OCI-LY1 (cell line): ENCODE data around the gene MEIOSIN.

Source experiments
- H2AFZ ChIP-seq: fragments of 200-600 bp; sonication (generic), shearing (Covaris generic); 2 replicates; pipeline ENCODE4 v1.6.0; 2014; ENCODE audit warnings: antibody characterized with exemption, mild to moderate bottlenecking, low read length
- H3F3A ChIP-seq: fragments of 200-600 bp; sonication (generic), shearing (Covaris generic); 2 replicates; pipeline ENCODE4 v1.6.0; 2014; ENCODE audit warnings: mild to moderate bottlenecking, antibody characterized with exemption, low read length, moderate library complexity; ENCODE audit not compliant: insufficient read depth
- H3K27ac ChIP-seq: fragments of 200-600 bp; sonication (generic); 2 replicates; pipeline ENCODE4 v1.5.1; 2014; ENCODE audit warnings: low read length, mixed run types, mild to moderate bottlenecking, low read depth; ENCODE audit not compliant: poor library complexity, severe bottlenecking
- H3K27me3 ChIP-seq: fragments of 200-600 bp; sonication (generic); 2 replicates; pipeline ENCODE4 v1.6.0; 2014; ENCODE audit warnings: antibody characterized with exemption, mild to moderate bottlenecking, low read length, moderate library complexity; ENCODE audit not compliant: insufficient read depth
- H3K36me3 ChIP-seq: fragments of 200-600 bp; sonication (generic); 2 replicates; pipeline ENCODE4 v1.6.1; 2014; ENCODE audit warnings: mild to moderate bottlenecking, antibody characterized with exemption, low read length, moderate library complexity, mixed read lengths; ENCODE audit not compliant: insufficient read depth
- H3K4me1 ChIP-seq: fragments of 200-600 bp; sonication (generic); 2 replicates; pipeline ENCODE4 v1.5.1; 2014; ENCODE audit warnings: mild to moderate bottlenecking, low read length, moderate library complexity; ENCODE audit not compliant: insufficient read depth, severe bottlenecking
- H3K4me2 ChIP-seq: fragments of 200-600 bp; sonication (generic), shearing (Covaris generic); 2 replicates; pipeline ENCODE4 v1.6.1; 2014; ENCODE audit warnings: low read length
- H3K4me3 ChIP-seq: fragments of 200-600 bp; sonication (generic); 2 replicates; pipeline ENCODE4 v1.5.1; 2014; ENCODE audit warnings: low read length, low read depth, mild to moderate bottlenecking, mixed read lengths; ENCODE audit not compliant: poor library complexity, severe bottlenecking
- H3K79me2 ChIP-seq: fragments of 200-600 bp; shearing (Covaris generic); 2 replicates; pipeline ENCODE4 v1.6.1; 2016; ENCODE audit warnings: mixed run types, low read length, mixed read lengths; ENCODE audit not compliant: insufficient read depth
- H3K9ac ChIP-seq: fragments of 200-600 bp; sonication (generic), shearing (Covaris generic); 2 replicates; pipeline ENCODE4 v1.6.1; 2014; ENCODE audit warnings: mild to moderate bottlenecking, low read length, mixed read lengths
- H3K9me2 ChIP-seq: fragments of 200-600 bp; sonication (generic), shearing (Covaris generic); 2 replicates; pipeline ENCODE4 v1.6.1; 2014; ENCODE audit warnings: low read depth, mild to moderate bottlenecking, low read length, mixed read lengths
- H3K9me3 ChIP-seq: fragments of 200-600 bp; shearing (Covaris generic); 2 replicates; pipeline ENCODE4 v1.6.1; 2014; ENCODE audit warnings: low read length, mixed read lengths
- H4K20me1 ChIP-seq: fragments of 200-600 bp; sonication (generic), shearing (Covaris generic); 2 replicates; pipeline ENCODE4 v1.6.0; 2016; ENCODE audit warnings: mild to moderate bottlenecking, low read length; ENCODE audit not compliant: insufficient read depth
- EZH2 ChIP-seq: fragments of 200-600 bp; sonication (generic), shearing (Covaris generic); IDR thresholded peaks from 2 replicates; pipeline ENCODE4 v1.8.0; 2017; ENCODE audit warnings: borderline replicate concordance, mixed run types, mild to moderate bottlenecking, antibody characterized with exemption, low read length, moderate library complexity, mixed read lengths
- TF ChIP-seq, protein P1 (sequence below): fragments of 200-600 bp; sonication (generic), shearing (Covaris generic); IDR thresholded peaks from 2 replicates; pipeline ENCODE4 v1.5.1; 2017; ENCODE audit warnings: mild to moderate bottlenecking, antibody characterized with exemption, low read length, moderate library complexity, mixed read lengths

The MEIOSIN gene

GRCh38 chr19:45754323-45754722 lies 21.1 kb downstream of the MEIOSIN start:
- Histone ChIP-seq H3F3A (no peaks in the 10 kb centered on the region), H3K4me3 (no peak overlapping the region), H3K4me2 (no peak overlapping the region), H3K4me1 (no peaks in the 10 kb centered on the region), H3K9me3 (no peaks in the 10 kb centered on the region), H3K27ac (no peak overlapping the region), H3K36me3 (no peaks in the 10 kb centered on the region), H3K27me3 (peaks cover 4% of the 10 kb centered on the region; the same call in 1 of the 2 replicates), H3K9me2 (no peaks in the 10 kb centered on the region), H2AFZ (no peak overlapping the region), H4K20me1 (no peaks in the 10 kb centered on the region), H3K9ac (no peak overlapping the region), H3K79me2 (no peaks in the 10 kb centered on the region)
- no peak for TF ChIP-seq EZH2
- TF ChIP-seq, protein P1, sequence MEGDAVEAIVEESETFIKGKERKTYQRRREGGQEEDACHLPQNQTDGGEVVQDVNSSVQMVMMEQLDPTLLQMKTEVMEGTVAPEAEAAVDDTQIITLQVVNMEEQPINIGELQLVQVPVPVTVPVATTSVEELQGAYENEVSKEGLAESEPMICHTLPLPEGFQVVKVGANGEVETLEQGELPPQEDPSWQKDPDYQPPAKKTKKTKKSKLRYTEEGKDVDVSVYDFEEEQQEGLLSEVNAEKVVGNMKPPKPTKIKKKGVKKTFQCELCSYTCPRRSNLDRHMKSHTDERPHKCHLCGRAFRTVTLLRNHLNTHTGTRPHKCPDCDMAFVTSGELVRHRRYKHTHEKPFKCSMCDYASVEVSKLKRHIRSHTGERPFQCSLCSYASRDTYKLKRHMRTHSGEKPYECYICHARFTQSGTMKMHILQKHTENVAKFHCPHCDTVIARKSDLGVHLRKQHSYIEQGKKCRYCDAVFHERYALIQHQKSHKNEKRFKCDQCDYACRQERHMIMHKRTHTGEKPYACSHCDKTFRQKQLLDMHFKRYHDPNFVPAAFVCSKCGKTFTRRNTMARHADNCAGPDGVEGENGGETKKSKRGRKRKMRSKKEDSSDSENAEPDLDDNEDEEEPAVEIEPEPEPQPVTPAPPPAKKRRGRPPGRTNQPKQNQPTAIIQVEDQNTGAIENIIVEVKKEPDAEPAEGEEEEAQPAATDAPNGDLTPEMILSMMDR, result no peak

DNA sequence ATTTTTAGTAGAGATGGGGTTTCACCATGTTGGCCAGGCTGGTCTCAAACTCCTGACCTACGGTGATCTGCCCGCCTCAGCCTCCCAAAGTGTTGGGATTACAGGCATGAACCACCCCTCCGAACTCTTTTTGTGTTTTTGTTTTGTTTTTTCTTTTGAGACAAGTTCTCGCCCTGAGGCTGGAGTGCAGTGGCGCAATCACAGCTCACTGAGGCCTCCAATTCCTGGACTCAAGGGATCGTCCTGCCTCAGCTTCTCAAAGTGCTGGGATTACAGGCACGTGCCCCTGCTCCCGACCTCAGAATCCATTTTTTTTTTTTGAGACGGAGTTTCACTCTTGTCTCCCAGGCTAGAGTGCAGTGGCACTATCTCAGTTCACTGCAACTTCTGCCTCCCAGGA lies 24.5 kb downstream of the MEIOSIN start:
- TF ChIP-seq EZH2, result no peak
- TF ChIP-seq, protein P1, result no peak
- Histone ChIP-seq H3K4me1 (no peaks in the 10 kb centered on the region), H3K36me3 (no peaks in the 10 kb centered on the region)

DNA sequence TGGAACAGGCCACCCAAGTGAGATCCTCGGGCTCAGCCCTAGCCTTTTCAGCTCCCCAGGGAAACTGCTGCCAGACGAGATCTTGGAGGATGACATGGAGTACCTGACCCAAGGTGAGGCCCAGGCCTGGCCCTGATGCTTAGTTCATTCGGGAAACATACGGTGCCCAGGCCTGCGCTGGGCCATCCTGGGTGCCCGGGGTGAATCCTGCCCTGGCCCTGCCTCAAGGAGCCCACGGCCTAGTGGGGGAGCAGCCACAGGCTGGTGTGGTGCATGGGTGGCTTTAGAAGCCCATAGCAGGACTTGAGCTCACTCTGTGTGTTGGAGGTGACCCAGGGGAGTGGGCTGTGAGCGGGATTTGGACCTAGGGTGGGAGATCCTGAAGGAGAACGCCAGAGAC lies 25.7 kb downstream of the MEIOSIN start:
- TF ChIP-seq, protein P1, result no peak
- TF ChIP-seq EZH2, result no peak
- Histone ChIP-seq H3K79me2 (no peaks in the 10 kb centered on the region), H3K36me3 (no peaks in the 10 kb centered on the region), H3K9me2 (no peaks in the 10 kb centered on the region), H2AFZ (no peak overlapping the region), H3K4me3 (no peak overlapping the region), H3F3A (no peaks in the 10 kb centered on the region), H4K20me1 (no peaks in the 10 kb centered on the region), H3K4me1 (no peaks in the 10 kb centered on the region), H3K27ac (no peak overlapping the region), H3K9me3 (no peaks in the 10 kb centered on the region), H3K27me3 (0 out of 2 replicates have a peak, but pooled peaks cover 4% of the 10 kb centered on the region), H3K4me2 (no peak overlapping the region), H3K9ac (no peak overlapping the region)

More for the DNA sequence above, 24.5 kb downstream of the MEIOSIN start:
- no peak overlapping the region for H3K4me2 ChIP-seq
- H3F3A ChIP-seq, result no peaks in the 10 kb centered on the region
- H3K27ac ChIP-seq, result no peak overlapping the region
- no peaks in the 10 kb centered on the region for H4K20me1 ChIP-seq
- H3K9me3 ChIP-seq, result no peaks in the 10 kb centered on the region
- H3K4me3 ChIP-seq, result no peak overlapping the region
- no peak overlapping the region for H3K9ac ChIP-seq
- H3K79me2 ChIP-seq, result no peaks in the 10 kb centered on the region
- no peaks in the 10 kb centered on the region for H3K9me2 ChIP-seq
- peaks cover 4% of the 10 kb centered on the region; the same call in 1 of the 2 replicates for H3K27me3 ChIP-seq
- H2AFZ ChIP-seq, result no peak overlapping the region
